OCI-LY1 (cell line): ENCODE measurements around the gene CCDC102A.

Source experiments
- H2AFZ ChIP-seq: fragments of 200-600 bp; sonication (generic), shearing (Covaris generic); 2 replicates; pipeline ENCODE4 v1.6.0; 2014; ENCODE audit warnings: antibody characterized with exemption, mild to moderate bottlenecking, low read length
- H3F3A ChIP-seq: fragments of 200-600 bp; sonication (generic), shearing (Covaris generic); 2 replicates; pipeline ENCODE4 v1.6.0; 2014; ENCODE audit warnings: mild to moderate bottlenecking, antibody characterized with exemption, low read length, moderate library complexity; ENCODE audit not compliant: insufficient read depth
- H3K27ac ChIP-seq: fragments of 200-600 bp; sonication (generic); 2 replicates; pipeline ENCODE4 v1.5.1; 2014; ENCODE audit warnings: low read length, mixed run types, mild to moderate bottlenecking, low read depth; ENCODE audit not compliant: poor library complexity, severe bottlenecking
- H3K27me3 ChIP-seq: fragments of 200-600 bp; sonication (generic); 2 replicates; pipeline ENCODE4 v1.6.0; 2014; ENCODE audit warnings: antibody characterized with exemption, mild to moderate bottlenecking, low read length, moderate library complexity; ENCODE audit not compliant: insufficient read depth
- H3K36me3 ChIP-seq: fragments of 200-600 bp; sonication (generic); 2 replicates; pipeline ENCODE4 v1.6.1; 2014; ENCODE audit warnings: mild to moderate bottlenecking, antibody characterized with exemption, low read length, moderate library complexity, mixed read lengths; ENCODE audit not compliant: insufficient read depth
- H3K4me1 ChIP-seq: fragments of 200-600 bp; sonication (generic); 2 replicates; pipeline ENCODE4 v1.5.1; 2014; ENCODE audit warnings: mild to moderate bottlenecking, low read length, moderate library complexity; ENCODE audit not compliant: insufficient read depth, severe bottlenecking
- H3K4me2 ChIP-seq: fragments of 200-600 bp; sonication (generic), shearing (Covaris generic); 2 replicates; pipeline ENCODE4 v1.6.1; 2014; ENCODE audit warnings: low read length
- H3K4me3 ChIP-seq: fragments of 200-600 bp; sonication (generic); 2 replicates; pipeline ENCODE4 v1.5.1; 2014; ENCODE audit warnings: low read length, low read depth, mild to moderate bottlenecking, mixed read lengths; ENCODE audit not compliant: poor library complexity, severe bottlenecking
- H3K79me2 ChIP-seq: fragments of 200-600 bp; shearing (Covaris generic); 2 replicates; pipeline ENCODE4 v1.6.1; 2016; ENCODE audit warnings: mixed run types, low read length, mixed read lengths; ENCODE audit not compliant: insufficient read depth
- H3K9ac ChIP-seq: fragments of 200-600 bp; sonication (generic), shearing (Covaris generic); 2 replicates; pipeline ENCODE4 v1.6.1; 2014; ENCODE audit warnings: mild to moderate bottlenecking, low read length, mixed read lengths
- H3K9me2 ChIP-seq: fragments of 200-600 bp; sonication (generic), shearing (Covaris generic); 2 replicates; pipeline ENCODE4 v1.6.1; 2014; ENCODE audit warnings: low read depth, mild to moderate bottlenecking, low read length, mixed read lengths
- H3K9me3 ChIP-seq: fragments of 200-600 bp; shearing (Covaris generic); 2 replicates; pipeline ENCODE4 v1.6.1; 2014; ENCODE audit warnings: low read length, mixed read lengths
- H4K20me1 ChIP-seq: fragments of 200-600 bp; sonication (generic), shearing (Covaris generic); 2 replicates; pipeline ENCODE4 v1.6.0; 2016; ENCODE audit warnings: mild to moderate bottlenecking, low read length; ENCODE audit not compliant: insufficient read depth
- CTCF ChIP-seq: fragments of 200-600 bp; sonication (generic), shearing (Covaris generic); IDR thresholded peaks from 2 replicates; pipeline ENCODE4 v1.5.1; 2017; ENCODE audit warnings: mild to moderate bottlenecking, antibody characterized with exemption, low read length, moderate library complexity, mixed read lengths
- EZH2 ChIP-seq: fragments of 200-600 bp; sonication (generic), shearing (Covaris generic); IDR thresholded peaks from 2 replicates; pipeline ENCODE4 v1.8.0; 2017; ENCODE audit warnings: borderline replicate concordance, mixed run types, mild to moderate bottlenecking, antibody characterized with exemption, low read length, moderate library complexity, mixed read lengths

CCDC102A gene

GRCh38 chr16:57473176-57473840 is 63.1 kb downstream of the CCDC102A start:
- no peak overlapping the region for H3K4me2 ChIP-seq
- H3K27me3 ChIP-seq: no peaks in the 10 kb centered on the region
- H3K79me2 ChIP-seq: no peaks in the 10 kb centered on the region
- H3K9me2 ChIP-seq: no peaks in the 10 kb centered on the region
- no peaks in the 10 kb centered on the region for H3K4me1 ChIP-seq
- H3K9ac ChIP-seq: no peak overlapping the region
- peaks cover 38% of the 10 kb centered on the region for H3K36me3 ChIP-seq
- H4K20me1 ChIP-seq: no peaks in the 10 kb centered on the region
- H3K4me3 ChIP-seq: no peak overlapping the region
- H2AFZ ChIP-seq: no peak overlapping the region
- no peaks in the 10 kb centered on the region for H3K9me3 ChIP-seq
- H3K27ac ChIP-seq: no peak overlapping the region
- TF ChIP-seq CTCF (no peak), EZH2 (no peak)
- H3F3A ChIP-seq: no peaks in the 10 kb centered on the region

GRCh38 chr16:57472665-57473060 is 63.7 kb downstream of the CCDC102A start:
- Histone ChIP-seq H3K9ac (no peak overlapping the region), H4K20me1 (no peaks in the 10 kb centered on the region)

GRCh38 chr16:57471852-57472664 is 64.3 kb downstream of the CCDC102A start:
- TF ChIP-seq CTCF (no peak), EZH2 (no peak)
- no peak overlapping the region for H2AFZ ChIP-seq
- no peaks in the 10 kb centered on the region for H3F3A ChIP-seq
- no peaks in the 10 kb centered on the region for H3K9me2 ChIP-seq
- no peaks in the 10 kb centered on the region for H3K79me2 ChIP-seq
- no peak overlapping the region for H3K4me2 ChIP-seq
- H3K9ac ChIP-seq: no peak overlapping the region
- no peak overlapping the region for H3K27ac ChIP-seq
- H3K4me3 ChIP-seq: no peak overlapping the region
- no peaks in the 10 kb centered on the region for H3K27me3 ChIP-seq
- H3K4me1 ChIP-seq: no peaks in the 10 kb centered on the region
- no peaks in the 10 kb centered on the region for H4K20me1 ChIP-seq
- H3K9me3 ChIP-seq: no peaks in the 10 kb centered on the region
- peaks cover 41% of the 10 kb centered on the region for H3K36me3 ChIP-seq

More at GRCh38 chr16:57472665-57473060, 63.7 kb downstream of the CCDC102A start:
- no peak overlapping the region for H3K4me3 ChIP-seq
- H3K27me3 ChIP-seq: no peaks in the 10 kb centered on the region
- no peaks in the 10 kb centered on the region for H3K4me1 ChIP-seq
- H3K27ac ChIP-seq: no peak overlapping the region
- no peak overlapping the region for H2AFZ ChIP-seq
- no peak for TF ChIP-seq EZH2
- no peak for TF ChIP-seq CTCF
- H3K9me2 ChIP-seq: no peaks in the 10 kb centered on the region
- no peaks in the 10 kb centered on the region for H3K9me3 ChIP-seq
- H3F3A ChIP-seq: no peaks in the 10 kb centered on the region
- H3K36me3 ChIP-seq: peaks cover 41% of the 10 kb centered on the region
- H3K4me2 ChIP-seq: no peak overlapping the region
- H3K79me2 ChIP-seq: no peaks in the 10 kb centered on the region
